HG03066 (cell line): ENCODE results near the gene CFAP119.
"Not testable (repeated sequence)": the region's sequence is repeated elsewhere in the genome, so short reads cannot be mapped to it uniquely, and the experiment has no call there.

Experiments
- ATAC-seq: cut with Tn5 transposase; IDR thresholded peaks from one replicate; pipeline ENCODE4 v1.9.1; 2021; ENCODE audit warnings: low read depth; ENCODE audit not compliant: unreplicated experiment

CFAP119 gene

DNA sequence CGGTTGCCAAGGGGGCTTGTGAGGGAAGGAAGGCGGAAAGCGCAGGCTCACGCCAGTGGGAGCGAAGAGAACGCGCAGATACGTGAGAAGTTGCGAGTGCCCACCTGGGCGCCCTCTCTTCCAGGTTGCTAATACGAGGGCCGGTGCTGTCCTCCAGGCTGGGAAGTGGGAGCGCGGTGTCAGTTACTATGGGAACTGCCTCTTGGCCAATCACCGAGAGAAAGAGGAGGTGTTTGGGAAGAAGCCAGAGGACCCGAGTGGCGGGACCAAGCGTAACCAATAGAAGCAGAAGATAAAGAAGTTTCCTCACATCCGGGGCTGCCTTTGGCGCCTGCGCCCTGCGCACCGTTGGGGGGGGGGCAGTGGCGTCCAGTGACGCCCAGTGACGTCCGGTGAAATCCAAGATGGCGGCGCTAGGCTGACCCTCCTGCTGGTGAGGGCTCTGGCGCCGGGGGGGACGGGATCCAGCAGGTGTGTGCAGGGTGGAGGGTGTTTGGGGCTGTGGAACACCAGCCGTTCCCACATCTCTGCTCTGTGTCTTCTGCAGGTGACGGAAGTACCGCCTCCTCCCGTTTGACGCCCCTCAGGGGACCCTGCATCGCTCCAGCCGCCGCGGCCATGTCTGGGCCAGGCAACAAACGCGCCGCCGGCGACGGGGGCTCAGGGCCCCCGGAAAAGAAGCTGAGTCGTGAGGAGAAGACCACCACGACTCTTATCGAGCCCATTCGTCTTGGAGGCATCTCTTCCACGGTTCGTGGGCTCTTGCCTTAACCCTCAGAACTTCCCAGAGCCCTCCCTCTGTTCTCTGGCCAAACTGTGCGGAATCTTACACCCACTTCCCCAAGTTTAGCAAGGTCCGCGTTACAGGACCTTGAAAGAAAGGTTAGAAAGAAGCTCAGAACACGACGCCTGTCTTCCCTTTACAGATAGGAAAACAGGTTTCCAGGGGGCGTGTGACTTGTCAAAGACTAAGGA, at the start of gene CFAP119, which contains the start of gene RNF40:
TSS of gene CFAP119 (minus strand) at position 135 of the 975 bp plus-strand sequence. CDS start 314 bp downstream, outside the sequence.
TSS of gene RNF40 (plus strand) at position 395 of the 975 bp plus-strand sequence. CDS start at position 619, 224 bp downstream.
- ATAC-seq, result peak; percentile 85

DNA sequence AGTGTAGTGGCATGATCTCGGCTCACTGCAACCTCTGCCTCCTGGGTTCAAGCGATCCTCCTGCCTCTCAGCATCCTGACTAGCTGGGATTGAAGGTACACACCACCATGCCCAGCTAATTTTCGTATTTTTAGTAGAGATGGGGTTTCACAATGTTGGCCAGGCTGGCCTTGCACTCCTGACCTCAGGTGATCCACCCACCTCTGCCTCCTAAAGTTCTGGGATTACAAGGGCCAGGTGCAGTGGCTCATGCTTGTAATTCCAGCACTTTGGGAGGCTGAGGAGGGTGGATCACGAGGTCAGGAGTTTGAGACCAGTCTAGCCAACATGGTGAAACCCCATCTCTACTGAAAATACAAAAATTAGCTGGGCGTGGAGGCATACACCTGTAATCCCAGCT, 47.8 kb upstream of the CFAP119 start:
- not testable (repeated sequence) for ATAC-seq

DNA sequence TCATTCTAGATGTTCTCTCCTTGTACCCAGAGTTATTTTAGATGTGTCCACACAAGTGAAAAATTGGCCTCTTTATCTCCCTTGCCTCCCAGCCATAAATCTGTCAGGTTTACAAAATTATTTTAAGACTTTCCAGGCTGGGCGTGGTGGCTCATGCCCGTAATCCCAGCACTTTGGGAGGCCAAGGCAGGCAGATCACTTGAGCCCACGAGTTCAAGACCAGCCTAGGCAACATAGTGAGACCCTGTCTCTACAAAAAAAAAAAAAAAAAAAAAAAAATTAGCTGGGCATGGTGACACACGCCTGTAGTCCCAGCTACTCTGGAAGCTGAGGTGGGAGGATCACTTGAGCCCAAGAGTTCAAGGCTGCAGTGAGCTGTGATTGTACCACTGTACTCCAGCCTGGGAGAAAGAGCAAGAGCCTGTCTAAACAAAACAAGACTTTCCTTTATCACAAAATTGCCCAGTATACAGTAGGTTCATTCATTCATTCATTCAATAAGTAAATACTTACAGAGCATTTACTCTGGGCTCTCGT, 47.1 kb upstream of the CFAP119 start:
- ATAC-seq, result not testable (repeated sequence)

DNA sequence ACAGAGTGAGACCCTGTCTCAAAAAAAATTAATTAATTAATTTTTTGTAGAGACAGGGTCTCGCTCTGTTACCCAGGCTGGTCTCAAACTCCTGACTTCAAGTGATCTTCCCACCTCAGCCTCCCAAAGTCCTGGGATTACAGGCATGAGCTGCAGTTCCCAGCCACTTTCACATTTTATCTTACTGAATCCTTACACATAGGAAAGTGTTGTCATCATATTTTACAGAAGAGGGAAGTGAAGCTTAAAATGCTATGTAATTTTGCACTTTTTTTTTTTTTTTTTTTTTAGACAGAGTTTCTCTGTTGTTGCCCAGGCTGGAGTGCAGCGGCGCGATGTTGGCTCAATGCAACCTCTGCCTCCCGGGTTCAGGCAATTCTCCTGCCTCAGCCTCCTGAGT, 46.3 kb upstream of the CFAP119 start:
- ATAC-seq, result no peak

DNA sequence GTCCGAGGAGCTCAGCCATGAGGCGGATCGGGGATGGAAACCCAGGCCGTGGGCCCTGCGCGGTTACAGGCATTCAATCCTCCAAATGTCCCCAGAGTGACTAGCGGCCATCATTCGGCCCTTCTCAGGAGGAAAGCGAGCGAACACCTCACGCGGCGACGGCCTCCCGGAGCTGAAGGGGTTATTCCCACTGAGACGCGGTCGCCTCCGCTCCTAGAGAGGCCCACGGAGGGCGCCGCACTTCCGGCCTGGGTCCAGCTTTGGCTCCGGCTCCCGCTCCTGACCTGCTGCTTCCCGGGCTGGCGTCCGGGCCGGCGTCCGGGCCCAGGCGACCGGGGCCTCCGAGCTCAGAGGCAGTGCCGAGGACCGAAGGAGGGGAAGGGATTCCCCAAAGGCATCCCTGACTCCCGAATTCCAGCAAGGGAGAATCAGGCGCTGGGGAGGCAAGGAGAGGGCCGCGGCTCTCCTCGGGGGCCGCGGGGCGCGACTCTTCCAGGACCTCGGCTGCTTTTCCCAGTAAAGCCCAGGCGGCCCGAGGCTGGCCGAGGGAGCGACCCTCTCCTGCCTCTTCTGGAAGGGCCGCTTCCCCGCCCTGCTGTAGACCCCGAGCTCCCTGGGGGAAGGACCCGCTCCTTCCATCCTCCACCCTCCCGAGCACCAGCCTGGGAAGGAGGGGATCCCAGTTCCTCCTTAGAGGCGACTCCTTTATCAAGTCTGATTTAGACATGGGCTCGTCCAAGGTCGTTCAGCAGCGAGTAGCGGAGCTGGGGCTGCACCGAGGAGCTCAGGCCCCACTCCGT, 43.7 kb upstream of the CFAP119 start:
- peak; percentile 68 for ATAC-seq

DNA sequence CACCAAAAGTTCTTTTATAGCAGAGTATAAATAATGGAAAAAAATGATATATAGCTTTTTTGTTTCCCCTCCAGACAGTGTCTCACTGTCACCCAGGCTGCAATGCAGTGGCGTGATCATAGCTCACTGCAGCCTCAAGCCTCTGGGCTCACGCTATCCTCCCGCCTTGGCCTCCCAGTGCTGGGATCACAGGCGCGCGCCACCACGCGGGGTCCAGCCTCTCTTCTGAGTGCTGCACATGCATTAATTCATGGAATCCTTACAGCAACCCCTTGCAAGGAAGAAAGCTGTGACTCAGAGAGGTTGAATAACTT, 43.2 kb upstream of the CFAP119 start:
- no peak for ATAC-seq

DNA sequence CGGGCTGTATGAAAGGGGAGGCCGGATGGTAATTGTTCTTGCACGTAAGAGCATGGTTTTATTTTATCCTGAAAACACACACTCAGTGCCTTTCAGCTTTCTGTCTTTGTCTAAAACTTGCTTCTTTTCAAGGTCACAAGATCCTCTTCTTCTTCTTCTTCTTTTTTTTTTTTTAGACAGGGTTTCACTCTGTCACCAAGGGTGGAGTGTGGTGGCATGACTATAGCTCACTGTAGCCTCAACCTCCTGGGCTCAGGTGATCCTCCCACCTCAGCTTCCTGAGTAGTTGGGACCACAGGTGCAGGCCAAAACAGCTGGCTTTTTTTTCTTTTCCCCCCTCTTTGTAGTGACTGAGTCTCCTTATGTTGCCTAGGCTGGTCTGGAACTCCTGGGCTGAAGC, 41.1 kb upstream of the CFAP119 start:
- ATAC-seq, result no peak

DNA sequence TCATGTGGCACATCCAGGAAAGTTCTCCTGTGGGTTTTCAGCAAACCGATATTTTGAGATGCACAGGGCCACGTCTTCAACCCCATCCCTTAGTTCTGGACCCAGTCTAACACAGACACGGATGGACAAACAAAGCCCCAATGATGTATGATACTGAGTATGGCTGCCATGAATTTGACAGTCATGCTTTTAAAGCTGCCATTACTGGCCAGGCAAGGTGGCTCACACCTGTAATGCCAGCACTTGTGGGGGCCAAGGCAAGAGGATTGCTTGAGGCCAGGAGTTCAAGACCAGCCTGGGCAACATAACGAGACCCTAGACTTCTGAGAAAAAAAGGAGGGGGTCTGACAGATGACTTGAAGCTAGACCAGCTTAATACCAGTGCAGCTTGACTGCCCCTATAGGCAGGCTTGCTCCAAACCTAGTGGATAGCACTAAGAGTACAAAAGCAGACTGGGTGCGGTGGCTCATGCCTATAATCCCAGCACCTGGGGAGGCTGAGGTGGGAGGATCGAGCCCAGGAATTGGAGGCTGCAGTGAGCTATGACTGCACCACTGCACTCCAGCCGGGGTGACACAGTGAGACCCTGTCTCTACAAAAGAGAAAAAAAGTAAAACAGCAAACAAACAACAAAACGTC, 35.9 kb upstream of the CFAP119 start:
- no peak for ATAC-seq

DNA sequence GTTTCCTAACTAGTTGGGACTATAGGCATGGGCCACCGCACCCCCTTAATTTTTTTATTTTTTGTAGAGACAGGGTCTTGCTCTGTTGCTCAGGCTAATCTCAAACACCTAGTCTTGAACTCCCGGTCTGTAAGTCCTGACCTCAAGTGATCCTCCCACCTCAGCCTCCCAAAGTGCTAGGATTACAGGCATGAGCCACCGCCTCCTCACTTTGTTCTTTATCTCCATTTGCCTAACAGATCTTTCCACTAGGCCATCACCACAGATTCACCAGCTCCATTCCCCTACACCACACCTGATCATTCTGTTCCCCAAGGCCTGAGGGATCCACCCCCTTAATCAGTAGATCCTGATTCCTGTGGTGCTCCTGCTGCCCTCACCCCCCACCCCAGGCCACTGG, 32.8 kb upstream of the CFAP119 start:
- no peak for ATAC-seq

DNA sequence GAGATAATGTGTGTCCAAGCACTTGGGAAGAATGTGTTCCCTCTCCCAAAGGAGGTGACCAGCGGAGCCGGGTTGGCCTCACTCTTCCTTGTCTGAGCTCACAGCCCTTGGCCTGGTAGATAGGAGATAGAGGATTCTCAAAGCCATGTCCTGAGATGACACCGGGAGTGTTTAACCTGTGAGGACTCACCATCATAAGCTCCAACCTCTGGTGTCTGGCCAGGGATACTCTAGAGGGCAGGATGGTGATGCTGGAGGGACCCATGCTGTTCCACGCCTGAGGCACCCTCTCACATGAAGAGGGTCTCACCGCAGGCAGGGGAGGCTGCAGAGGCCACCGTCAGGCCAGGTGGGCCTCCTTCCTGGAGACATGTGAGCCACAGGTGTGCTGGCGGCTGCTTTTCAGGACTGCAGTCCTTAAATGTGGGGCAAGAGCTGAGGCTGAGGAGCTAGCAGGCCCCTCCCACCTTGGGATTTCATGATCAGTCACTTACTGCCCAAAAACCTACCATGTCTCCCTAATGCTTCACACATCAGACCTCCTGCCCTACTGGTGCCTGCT, 31.7 kb upstream of the CFAP119 start:
- no peak for ATAC-seq

DNA sequence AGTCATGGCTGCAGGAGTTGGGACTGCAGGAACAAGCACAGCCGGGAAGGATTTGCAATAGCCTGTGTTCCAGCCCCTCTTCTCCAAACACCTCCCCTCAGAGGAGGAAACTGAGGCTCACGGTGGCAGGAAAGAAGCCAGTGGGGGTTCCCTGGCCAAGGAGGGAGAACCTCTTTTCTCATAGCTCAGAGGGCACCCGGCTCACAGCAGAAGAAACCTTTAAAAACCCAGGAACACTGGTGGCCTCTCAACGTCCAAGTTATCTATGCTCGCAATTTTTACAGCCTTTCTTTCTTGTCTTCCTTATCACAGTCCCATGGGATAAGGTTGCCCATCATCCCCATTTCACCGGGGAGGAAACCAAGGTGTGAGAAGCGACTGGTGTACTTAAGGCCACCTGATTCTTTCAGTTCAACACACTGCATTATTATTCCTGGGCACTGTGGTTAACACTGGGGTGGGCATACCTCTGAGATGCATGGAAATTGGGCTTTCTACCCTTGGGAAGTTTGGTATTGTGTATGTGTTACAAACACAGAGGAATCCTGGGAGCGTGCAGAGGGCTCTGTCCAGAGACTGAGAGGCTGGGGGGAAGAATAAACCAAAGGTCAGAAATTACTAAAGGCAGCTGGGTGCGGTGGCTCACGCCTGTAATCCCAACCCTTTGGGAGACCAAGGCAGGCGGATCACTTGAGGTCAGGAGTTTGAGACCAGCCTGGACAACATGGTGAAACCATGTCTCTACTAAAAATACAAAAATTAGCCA, 25.9 kb upstream of the CFAP119 start:
- no peak for ATAC-seq

DNA sequence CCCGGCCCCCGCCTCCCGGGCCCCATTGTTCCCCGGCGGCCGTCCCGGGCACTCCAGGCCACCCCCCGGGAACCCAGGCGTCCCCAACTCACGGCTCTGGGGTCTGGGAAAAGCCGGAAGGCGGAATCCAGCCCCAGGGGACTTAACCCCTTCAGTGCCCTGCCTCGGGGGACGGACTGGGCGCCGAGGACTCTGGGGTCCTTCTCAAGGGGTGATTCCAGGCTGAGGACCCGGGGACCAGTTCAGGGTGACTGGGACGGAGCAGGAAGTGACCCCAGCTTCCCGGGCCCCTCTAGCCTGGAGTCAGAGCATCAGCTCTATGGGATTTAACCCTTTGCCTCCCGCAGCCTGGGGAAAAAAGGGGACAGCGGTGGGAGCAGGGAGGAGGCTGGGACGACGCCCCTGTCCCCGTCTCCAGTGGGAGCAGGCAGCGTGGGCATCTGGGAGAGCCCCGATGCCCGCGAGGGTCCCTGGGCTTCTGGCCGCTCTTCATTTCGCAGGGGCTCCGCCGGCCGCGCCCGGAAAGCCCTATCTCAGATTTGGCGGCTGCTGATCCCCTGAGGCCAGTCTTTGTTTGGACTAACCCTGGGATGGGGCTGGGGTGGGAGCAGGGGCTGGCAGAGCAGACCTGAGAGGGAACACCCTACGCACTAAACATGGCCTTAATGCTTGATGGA, 25.2 kb upstream of the CFAP119 start, which contains the start of gene ZNF629:
TSS of gene ZNF629 (minus strand) at position 270 of the 677 bp plus-strand sequence. CDS start 2,723 bp downstream, outside the sequence.
- ATAC-seq, result no peak

DNA sequence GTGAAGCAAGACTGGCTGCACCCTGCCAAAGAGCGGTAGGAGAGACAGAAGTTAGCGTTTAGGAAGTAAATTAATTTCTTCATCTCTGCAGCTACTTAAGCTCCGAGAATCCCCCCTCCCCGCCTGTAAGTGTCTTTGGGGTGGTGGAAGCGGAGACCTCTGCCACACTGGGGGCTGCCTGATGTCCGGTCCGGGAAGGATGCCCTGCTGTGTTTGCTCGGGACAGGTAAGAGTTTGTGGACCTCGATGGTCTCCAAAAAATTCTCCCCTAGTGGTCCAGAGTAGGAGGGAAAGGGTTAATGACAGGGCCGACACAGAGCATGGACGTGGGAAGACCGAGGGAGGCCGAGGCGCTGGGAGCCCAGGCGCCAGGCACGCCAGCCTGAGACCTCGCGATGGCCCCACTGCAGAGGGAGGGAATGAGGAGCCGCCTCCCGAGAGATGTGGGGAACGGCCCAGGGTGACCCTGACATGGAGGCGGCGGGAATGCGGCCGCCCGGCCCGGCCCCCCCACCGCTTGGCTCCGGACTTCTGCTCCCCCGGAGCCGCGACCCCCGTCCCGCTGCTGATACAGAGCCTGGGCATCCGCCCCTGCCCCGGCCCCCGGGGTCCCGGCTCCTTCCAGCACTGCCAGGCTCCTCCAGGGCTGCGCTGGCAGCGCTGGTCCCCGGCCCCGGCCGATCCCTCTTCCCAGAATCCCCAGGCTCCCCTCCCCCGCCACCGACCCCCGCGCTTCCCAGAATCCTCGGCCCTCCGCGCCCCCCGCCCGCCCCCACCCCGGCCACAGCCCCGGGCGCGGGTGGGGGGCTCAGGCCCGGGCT, 24.5 kb upstream of the CFAP119 start:
- ATAC-seq, result no peak

DNA sequence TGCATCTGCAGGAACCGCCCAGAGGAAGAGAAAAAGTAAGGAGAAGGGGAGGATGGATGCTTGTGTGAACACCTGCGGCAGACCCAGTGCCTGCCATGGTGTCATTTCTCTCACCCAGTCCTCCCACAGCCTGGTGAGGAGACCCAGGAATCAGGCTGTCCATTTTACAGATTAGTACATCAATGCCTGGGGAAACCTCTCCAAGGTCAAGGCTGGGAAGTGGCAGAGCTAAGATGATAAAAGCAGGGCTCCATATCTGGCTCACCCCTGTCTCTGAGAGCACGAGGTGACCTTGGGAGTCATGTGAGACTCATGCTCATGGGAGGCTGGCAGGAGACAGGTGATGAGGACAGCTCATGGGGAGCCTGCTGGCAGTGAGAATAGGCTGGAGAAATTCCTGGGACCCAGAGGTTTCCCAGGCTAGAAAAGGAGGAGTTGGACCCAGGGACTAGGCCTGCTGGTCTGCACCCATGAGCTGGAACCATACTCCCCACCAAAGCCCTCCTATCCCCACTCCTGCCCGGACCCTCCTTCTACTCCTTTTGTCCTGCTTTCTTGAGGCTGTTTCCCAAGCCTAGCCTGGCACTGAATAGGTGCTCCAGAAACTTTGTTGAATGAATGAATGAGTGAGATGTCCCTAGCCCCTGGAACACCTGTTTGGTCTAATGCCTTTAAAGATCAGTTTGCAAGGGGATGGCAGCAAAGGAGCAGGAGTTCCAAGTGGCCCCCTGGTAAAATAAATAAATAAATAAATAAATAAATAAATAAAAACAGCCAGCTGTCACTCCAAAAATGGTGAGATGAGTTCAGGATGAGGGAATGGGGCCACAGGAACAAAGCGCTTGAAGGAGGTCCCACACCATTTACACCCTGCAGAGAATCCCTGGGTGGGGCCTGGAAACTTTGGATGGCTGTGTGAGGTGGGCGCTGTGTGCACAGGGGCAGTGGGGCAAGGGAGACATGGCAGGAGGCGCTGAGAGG, 23.6 kb upstream of the CFAP119 start:
- ATAC-seq, result no peak

DNA sequence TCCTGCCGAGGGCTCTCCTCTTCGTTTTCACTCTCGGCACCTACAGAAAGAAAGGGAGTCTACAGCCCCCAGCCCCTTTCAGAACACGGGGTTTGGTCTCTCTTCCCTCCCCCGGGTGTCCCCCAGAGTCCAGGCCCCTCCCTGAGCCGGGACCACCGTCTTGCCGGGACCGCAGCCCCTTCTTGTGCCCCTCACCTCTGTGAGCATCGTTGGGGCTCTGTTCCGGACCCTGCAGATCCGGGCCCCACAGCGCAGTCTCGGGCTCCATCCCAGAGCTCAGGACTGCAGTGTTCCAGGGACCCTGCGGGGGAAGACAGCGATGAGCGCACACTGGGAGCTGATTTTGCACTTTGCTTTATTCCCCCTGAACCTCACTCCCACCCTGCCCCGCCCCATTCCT, 22.4 kb upstream of the CFAP119 start:
- ATAC-seq, result no peak

DNA sequence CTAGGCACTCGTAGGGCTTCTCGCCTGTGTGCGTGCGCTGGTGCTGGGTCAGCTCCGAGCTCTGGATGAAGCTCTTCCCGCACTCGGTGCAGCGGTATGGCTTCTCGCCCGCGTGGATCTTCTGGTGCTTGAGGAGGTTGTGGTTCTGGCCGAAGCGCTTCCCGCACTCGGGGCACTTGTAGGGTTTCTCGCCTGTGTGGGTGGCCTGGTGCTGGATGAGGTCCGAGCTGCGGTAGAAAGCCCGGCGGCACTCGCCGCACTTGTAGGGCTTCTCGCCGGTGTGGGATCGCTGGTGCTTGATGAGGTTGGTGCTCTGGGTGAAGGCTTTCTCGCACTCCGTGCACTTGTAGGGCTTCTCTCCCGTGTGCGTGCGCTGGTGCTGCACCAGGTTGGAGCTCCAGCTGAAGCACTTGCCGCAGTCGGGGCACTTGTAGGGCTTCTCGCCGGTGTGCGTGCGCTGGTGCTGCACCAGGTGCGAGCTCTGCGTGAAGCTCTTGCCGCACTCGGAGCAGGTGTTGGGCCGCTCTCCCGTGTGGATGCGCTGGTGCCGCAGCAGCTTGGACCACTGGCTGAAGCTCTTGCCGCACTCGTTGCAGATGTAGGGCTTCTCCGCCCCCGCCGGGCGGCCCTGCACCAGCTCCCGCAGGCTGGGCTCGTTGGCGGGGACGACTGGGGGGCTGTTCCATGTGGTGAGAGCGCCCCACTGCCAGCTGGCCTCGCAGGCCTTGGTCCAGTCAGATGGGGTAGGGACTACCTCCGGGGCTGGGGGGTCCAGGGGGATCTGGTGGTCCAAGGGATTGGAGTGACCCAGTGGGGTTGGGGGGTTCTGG, 21.6 kb upstream of the CFAP119 start:
- ATAC-seq, result no peak
